Nephron progenitor cell (in vitro differentiated cells): ENCODE measurements around the gene MAST4.

Source experiments
- DNase-seq: peaks from one replicate; pipeline ENCODE4 v3.0.0; 2021
- H3K27ac Mint-ChIP-seq: 2 replicates; pipeline ENCODE4 v1.8.0; 2021; ENCODE audit warnings: mild to moderate bottlenecking, moderate library complexity, mixed read lengths
- H3K27me3 Mint-ChIP-seq: 2 replicates; pipeline ENCODE4 v1.8.0; 2021; ENCODE audit warnings: mild to moderate bottlenecking, low read depth, mixed read lengths; ENCODE audit not compliant: poor library complexity
- H3K36me3 Mint-ChIP-seq: 2 replicates; pipeline ENCODE4 v1.8.0; 2021; ENCODE audit warnings: low read depth, mixed read lengths
- H3K4me1 Mint-ChIP-seq: 2 replicates; pipeline ENCODE4 v1.8.0; 2021; ENCODE audit warnings: mixed read lengths
- H3K4me3 Mint-ChIP-seq: 2 replicates; pipeline ENCODE4 v1.8.0; 2021; ENCODE audit warnings: mild to moderate bottlenecking, moderate library complexity, mixed read lengths
- H3K9me3 Mint-ChIP-seq: 2 replicates; pipeline ENCODE4 v1.8.0; 2021; ENCODE audit warnings: mild to moderate bottlenecking, moderate library complexity, mixed read lengths
- TF ChIP-seq, protein P1 (sequence below): fragments of 200-600 bp; sonication (generic); IDR thresholded peaks from 2 replicates; pipeline ENCODE4 v1.5.0; 2021; ENCODE audit warnings: antibody characterized with exemption

MAST4 gene

DNA sequence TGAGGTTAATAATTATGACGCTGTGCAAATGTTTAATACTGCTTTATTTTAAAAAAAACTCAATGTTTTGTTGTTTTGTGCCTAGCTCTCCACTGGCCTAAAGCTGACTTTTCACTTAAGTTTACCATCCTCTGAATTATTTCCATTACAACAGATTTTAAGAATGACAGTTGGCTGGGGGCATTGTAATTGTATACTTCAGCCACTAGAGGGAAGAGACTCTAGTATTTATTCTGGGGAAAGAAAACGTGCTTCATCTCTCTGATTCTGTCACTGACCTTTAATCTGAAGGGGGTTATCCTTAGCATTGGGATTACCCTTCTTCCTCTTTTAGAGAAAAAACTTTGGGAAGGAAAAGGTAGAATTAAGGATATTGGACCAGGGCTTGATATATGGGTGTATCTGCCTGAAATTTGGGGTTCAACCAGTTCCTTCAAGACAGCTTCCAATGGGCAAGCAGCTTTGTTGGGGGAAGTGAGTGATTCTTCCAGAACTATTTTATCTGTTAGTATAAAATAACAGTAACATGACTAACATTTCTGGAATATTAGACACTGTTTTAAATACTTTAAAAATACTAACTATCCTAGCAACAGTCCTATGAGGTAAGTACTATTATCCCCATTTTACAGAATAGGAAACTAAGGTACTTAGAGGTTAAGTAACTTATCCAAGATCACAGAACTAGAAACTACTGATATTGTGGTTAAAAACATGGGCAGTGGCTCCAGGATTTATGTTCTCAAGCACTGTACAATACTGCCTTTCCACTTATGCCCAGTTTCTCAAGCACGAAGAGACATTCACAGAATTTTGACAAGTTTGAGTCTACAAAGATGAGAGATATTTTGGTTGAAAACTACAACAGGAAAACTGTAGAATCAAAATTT lies 392.0 kb downstream of the MAST4 start:
- Mint-ChIP-seq H3K9me3 (no peaks in the 10 kb centered on the region), H3K4me3 (no peak overlapping the region), H3K27ac (no peak overlapping the region), H3K27me3 (peaks cover 4% of the 10 kb centered on the region), H3K4me1 (peaks cover 80% of the 10 kb centered on the region), H3K36me3 (no peaks in the 10 kb centered on the region)
- no peak for DNase-seq
- TF ChIP-seq, protein P1, sequence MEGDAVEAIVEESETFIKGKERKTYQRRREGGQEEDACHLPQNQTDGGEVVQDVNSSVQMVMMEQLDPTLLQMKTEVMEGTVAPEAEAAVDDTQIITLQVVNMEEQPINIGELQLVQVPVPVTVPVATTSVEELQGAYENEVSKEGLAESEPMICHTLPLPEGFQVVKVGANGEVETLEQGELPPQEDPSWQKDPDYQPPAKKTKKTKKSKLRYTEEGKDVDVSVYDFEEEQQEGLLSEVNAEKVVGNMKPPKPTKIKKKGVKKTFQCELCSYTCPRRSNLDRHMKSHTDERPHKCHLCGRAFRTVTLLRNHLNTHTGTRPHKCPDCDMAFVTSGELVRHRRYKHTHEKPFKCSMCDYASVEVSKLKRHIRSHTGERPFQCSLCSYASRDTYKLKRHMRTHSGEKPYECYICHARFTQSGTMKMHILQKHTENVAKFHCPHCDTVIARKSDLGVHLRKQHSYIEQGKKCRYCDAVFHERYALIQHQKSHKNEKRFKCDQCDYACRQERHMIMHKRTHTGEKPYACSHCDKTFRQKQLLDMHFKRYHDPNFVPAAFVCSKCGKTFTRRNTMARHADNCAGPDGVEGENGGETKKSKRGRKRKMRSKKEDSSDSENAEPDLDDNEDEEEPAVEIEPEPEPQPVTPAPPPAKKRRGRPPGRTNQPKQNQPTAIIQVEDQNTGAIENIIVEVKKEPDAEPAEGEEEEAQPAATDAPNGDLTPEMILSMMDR: peak; percentile 94

DNA sequence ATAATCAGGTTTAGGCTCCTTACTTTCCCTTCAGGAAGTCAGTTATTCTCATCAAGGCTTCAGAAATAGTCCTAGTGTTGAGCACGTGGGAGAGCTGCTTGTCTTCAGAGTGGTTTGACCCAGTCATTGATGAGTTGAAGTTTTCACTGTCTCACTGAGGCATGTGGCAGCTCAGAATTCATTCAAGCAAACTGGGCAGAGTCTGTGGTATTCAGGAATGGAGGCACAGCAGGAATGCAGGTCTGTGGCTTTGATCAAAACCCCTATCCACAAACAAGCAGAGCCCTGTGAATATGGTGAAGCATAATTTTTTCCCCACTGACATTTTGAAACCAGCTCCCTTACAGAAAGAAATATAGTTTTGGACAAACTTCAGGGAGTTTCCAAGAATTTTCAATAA lies 393.1 kb downstream of the MAST4 start:
- H3K27ac Mint-ChIP-seq: peak overlapping the region; percentile 22
- TF ChIP-seq, protein P1: no peak
- peaks cover 4% of the 10 kb centered on the region for H3K27me3 Mint-ChIP-seq
- no peaks in the 10 kb centered on the region for H3K36me3 Mint-ChIP-seq
- H3K4me3 Mint-ChIP-seq: no peak overlapping the region
- H3K4me1 Mint-ChIP-seq: peaks cover 83% of the 10 kb centered on the region
- DNase-seq: no peak
- no peaks in the 10 kb centered on the region for H3K9me3 Mint-ChIP-seq

- H3K36me3 Mint-ChIP-seq: no peaks in the 10 kb centered on the region
- DNase-seq: no peak
- H3K27ac Mint-ChIP-seq: no peak overlapping the region
- H3K4me3 Mint-ChIP-seq: no peak overlapping the region
- H3K27me3 Mint-ChIP-seq: no peaks in the 10 kb centered on the region
- H3K9me3 Mint-ChIP-seq: no peaks in the 10 kb centered on the region
- TF ChIP-seq, protein P1: no peak
- H3K4me1 Mint-ChIP-seq: peaks cover 83% of the 10 kb centered on the region
These were observed 393.6 kb downstream of the MAST4 start for GRCh38 chr5:66989781-66990180.

DNA sequence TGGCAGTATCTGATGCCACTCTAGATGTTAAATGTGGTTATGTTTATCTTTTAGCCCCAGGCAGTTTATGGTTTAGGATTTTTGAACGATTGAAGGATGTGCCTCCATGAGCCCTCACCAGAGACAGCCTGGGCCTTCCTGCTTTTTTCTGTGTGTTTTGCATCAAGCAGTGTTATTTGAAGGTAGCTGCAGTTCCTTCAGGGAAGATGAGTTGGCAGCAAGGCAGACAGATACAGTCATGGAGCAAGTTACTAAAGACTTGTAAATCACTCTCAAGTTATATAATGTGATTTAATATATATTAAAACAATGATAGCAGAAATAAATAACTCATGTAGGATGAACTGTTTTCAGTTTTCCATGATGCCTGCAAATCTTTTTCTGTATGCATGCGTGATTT lies 395.6 kb downstream of the MAST4 start:
- no peaks in the 10 kb centered on the region for H3K36me3 Mint-ChIP-seq
- no peak overlapping the region for H3K4me3 Mint-ChIP-seq
- TF ChIP-seq, protein P1: no peak
- peaks cover 64% of the 10 kb centered on the region for H3K4me1 Mint-ChIP-seq
- no peaks in the 10 kb centered on the region for H3K9me3 Mint-ChIP-seq
- no peaks in the 10 kb centered on the region for H3K27me3 Mint-ChIP-seq
- H3K27ac Mint-ChIP-seq: no peak overlapping the region
- DNase-seq: no peak

DNA sequence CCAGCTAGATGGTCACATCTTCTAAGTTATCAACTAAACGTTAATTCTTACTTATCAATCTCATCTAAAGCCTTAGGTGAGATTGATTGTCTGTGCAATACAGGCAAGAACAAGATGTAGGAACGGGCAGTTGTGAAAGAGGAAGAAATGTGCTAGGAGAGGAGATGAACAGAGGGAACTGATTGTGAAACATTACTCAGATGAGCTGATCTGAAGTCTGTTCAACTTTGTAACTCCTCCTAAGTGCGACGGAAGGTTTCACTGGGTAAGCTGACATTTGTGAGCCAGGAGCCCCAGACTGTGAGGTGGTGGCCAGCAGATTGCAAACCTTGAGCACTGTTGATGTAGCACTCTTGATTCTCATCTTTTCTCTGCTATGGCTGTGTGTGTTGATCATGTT lies 396.4 kb downstream of the MAST4 start:
- DNase-seq: no peak
- H3K9me3 Mint-ChIP-seq: no peaks in the 10 kb centered on the region
- no peaks in the 10 kb centered on the region for H3K36me3 Mint-ChIP-seq
- H3K27ac Mint-ChIP-seq: peak overlapping the region; percentile 54
- no peak overlapping the region for H3K4me3 Mint-ChIP-seq
- H3K27me3 Mint-ChIP-seq: no peaks in the 10 kb centered on the region
- TF ChIP-seq, protein P1: no peak
- peaks cover 60% of the 10 kb centered on the region for H3K4me1 Mint-ChIP-seq

DNA sequence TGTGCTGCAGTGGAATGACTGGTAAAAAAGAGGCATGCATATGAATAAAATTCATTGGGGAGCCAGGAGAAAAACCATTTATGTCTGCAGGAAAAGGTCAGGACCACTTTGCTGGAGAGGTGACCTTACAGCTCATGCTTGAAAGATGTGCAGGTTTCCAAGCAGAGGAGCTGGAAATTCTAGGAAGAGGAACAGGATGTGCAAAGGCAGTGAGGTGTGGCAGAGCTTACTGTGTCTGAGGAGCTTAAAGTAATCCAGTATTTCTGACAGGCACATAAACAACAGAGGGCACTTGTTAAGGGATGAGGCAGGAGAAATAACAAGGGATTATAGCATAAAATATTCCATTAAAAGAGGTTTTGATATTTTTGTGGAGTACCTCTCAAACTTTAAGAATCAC lies 397.3 kb downstream of the MAST4 start:
- Mint-ChIP-seq H3K27ac (no peak overlapping the region), H3K9me3 (no peaks in the 10 kb centered on the region), H3K4me3 (no peak overlapping the region), H3K4me1 (peaks cover 51% of the 10 kb centered on the region), H3K27me3 (no peaks in the 10 kb centered on the region), H3K36me3 (no peaks in the 10 kb centered on the region)
- no peak for DNase-seq
- TF ChIP-seq, protein P1: no peak
